HG02588 (cell line): ENCODE data around the gene NELL1.
"Not testable (repeated sequence)": the region's sequence is repeated elsewhere in the genome, so short reads cannot be mapped to it uniquely, and the experiment has no call there.

Experiments
- ATAC-seq: cut with Tn5 transposase; IDR thresholded peaks from one replicate; pipeline ENCODE4 v1.9.1; 2021; ENCODE audit warnings: mild to moderate bottlenecking, moderate library complexity; ENCODE audit not compliant: unreplicated experiment

Gene NELL1

GRCh38 chr11:20762980-20763379 lies 93.6 kb downstream of the NELL1 start:
- no peak for ATAC-seq

GRCh38 chr11:20770414-20770946 lies 101.1 kb downstream of the NELL1 start:
- no peak for ATAC-seq

- ATAC-seq = no peak
Measured at GRCh38 chr11:20771026-20771425, 101.6 kb downstream of the NELL1 start.

GRCh38 chr11:20771681-20772080 lies 102.3 kb downstream of the NELL1 start:
- no peak for ATAC-seq

GRCh38 chr11:20775331-20775730 lies 105.9 kb downstream of the NELL1 start:
- no peak for ATAC-seq

GRCh38 chr11:20782775-20783174 lies 113.4 kb downstream of the NELL1 start:
- no peak for ATAC-seq

- ATAC-seq = no peak
Measured at GRCh38 chr11:20783220-20783619, 113.8 kb downstream of the NELL1 start.

- ATAC-seq = no peak
Measured at GRCh38 chr11:20790622-20791021, 121.2 kb downstream of the NELL1 start.

- no peak for ATAC-seq
Measured at GRCh38 chr11:20795005-20795404, 125.6 kb downstream of the NELL1 start.

- ATAC-seq = no peak
Measured at GRCh38 chr11:20808328-20808727, 138.9 kb downstream of the NELL1 start.

GRCh38 chr11:20821046-20821445 lies 151.7 kb downstream of the NELL1 start:
- ATAC-seq = no peak

GRCh38 chr11:20821470-20821869 lies 152.1 kb downstream of the NELL1 start:
- ATAC-seq = no peak

- no peak for ATAC-seq
Measured at GRCh38 chr11:20824773-20825172, 155.4 kb downstream of the NELL1 start.

- no peak for ATAC-seq
Measured at GRCh38 chr11:20835561-20835960, 166.2 kb downstream of the NELL1 start.

- no peak for ATAC-seq
Measured at GRCh38 chr11:20839231-20839630, 169.8 kb downstream of the NELL1 start.

- ATAC-seq = no peak
Measured at GRCh38 chr11:20840341-20840740, 171.0 kb downstream of the NELL1 start.

- no peak for ATAC-seq
Measured at GRCh38 chr11:20844216-20844615, 174.8 kb downstream of the NELL1 start.

GRCh38 chr11:20844630-20845029 lies 175.2 kb downstream of the NELL1 start:
- no peak for ATAC-seq

- no peak for ATAC-seq
Measured at GRCh38 chr11:20854215-20854955, 185.0 kb downstream of the NELL1 start.

GRCh38 chr11:20861322-20861721 lies 191.9 kb downstream of the NELL1 start:
- ATAC-seq = no peak

GRCh38 chr11:20862263-20862662 lies 192.9 kb downstream of the NELL1 start:
- ATAC-seq = not testable (repeated sequence)

GRCh38 chr11:20864628-20865027 lies 195.2 kb downstream of the NELL1 start:
- ATAC-seq = no peak

- no peak for ATAC-seq
Measured at GRCh38 chr11:20865161-20865560, 195.8 kb downstream of the NELL1 start.
